Body of pancreas (tissue), 4 donors: ENCODE measurements around the gene RAD51D. TPM values are rescaled to one million over a fixed set of nuclear protein-coding genes. Genes with fewer than 3 reads are reported as not detected.

Experiments used
- ATAC-seq: fragments of 150-250 bp; one replicate; pipeline ENCODE4 v1.9.1; 2016
- DNase-seq, 4 donors: peaks; one replicate each; pipeline ENCODE4 v3.0.0-alpha.2; 2019
- H3K27ac ChIP-seq, 4 donors: fragments of 200-600 bp; sonication (generic); 1 replicate in 3 of 4; 2 replicates in 1 of 4; pipeline versions ENCODE4 v1.5.1 to v1.6.1; 2016 to 2019; ENCODE audit warnings: mild to moderate bottlenecking in 1 of 4, mixed read lengths in 1 of 4, moderate library complexity in 1 of 4
- H3K27me3 ChIP-seq, 2 donors: fragments of 200-600 bp; sonication (generic); one replicate each; pipeline ENCODE4 v1.6.0; 2016; ENCODE audit warnings: mild to moderate bottlenecking in 1 of 2
- H3K36me3 ChIP-seq, 2 donors: fragments of 200-600 bp; sonication (generic); replicated peaks in 1 of 2; 2 replicates each; pipeline ENCODE4 v1.5.1; 2016; ENCODE audit warnings: low read depth in 2 of 2; ENCODE audit not compliant: insufficient read depth in 1 of 2
- H3K4me1 ChIP-seq: fragments of 200-600 bp; sonication (generic); one replicate; pipeline ENCODE4 v1.6.0; 2016
- H3K4me3 ChIP-seq, 2 donors: fragments of 200-600 bp; sonication (generic); 1 replicate in 1 of 2; 2 replicates in 1 of 2; pipeline ENCODE4 v1.5.1; 2016 to 2019
- H3K9me3 ChIP-seq, 3 donors: fragments of 200-600 bp; sonication (generic); 1 replicate in 2 of 3; 2 replicates in 1 of 3; pipeline ENCODE4 v1.5.1; 2016
- POLR2A ChIP-seq, 3 donors: fragments of 450-650 bp; IDR thresholded peaks; one replicate each; pipeline ENCODE4 v1.6.1; 2016; ENCODE audit warnings: antibody characterized with exemption in 3 of 3, mild to moderate bottlenecking in 2 of 3
- WGBS, 2 donors: methylation state at CpG; one replicate each; pipeline ENCODE4 v1.1.5; 2017; 5-methylcytosine and 5-hydroxymethylcytosine counted together
- intact Hi-C: fragments of 100-400 bp; cut with DNase I; formaldehyde crosslinking; loops from one replicate; pipeline ENCODE4 v1.15.1; 2023
- total RNA-seq, 2 donors: library from RNA; depleted of rRNA; stranded (reverse); fragments of >200 nt; gene quantifications; one replicate each; pipeline ENCODE4 v1.1.0, GENCODE V29; 2016
- TF ChIP-seq, protein P1 (sequence below), 7 experiments: fragments of 450-650 bp in 4 of 7; fragments of 200-600 bp in 3 of 7; sonication (generic) in 3 of 7; IDR thresholded peaks; one replicate each; pipeline ENCODE4 v1.5.1; 2016 to 2019; ENCODE audit warnings: antibody characterized with exemption in 7 of 7

RAD51D gene
- total RNA-seq, 2 donors from 2014 or later: 3.4 to 16.2 TPM

DNA sequence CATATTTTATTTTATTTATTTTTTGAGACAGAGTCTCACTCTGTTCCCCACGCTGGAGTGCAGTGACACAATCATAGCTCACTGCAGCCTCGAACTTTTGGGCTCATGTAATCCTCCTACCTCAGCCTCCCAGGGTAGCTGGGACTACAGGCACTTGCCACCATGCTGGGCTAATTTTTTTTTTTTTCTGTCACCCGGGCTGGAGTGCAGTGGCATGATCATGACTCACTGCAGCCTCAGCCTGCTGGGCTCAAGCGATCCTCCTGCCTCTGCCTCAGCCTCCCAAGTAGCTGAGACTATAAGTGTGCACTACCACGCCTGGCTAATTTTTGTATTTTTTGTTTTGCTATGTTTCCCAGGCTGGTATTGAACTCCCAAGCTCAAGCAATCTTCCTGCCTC, 45.1 kb upstream of the RAD51D start:
- no peaks in the 10 kb centered on the region for H3K4me1 ChIP-seq
- no peaks in the 10 kb centered on the region for H3K27me3 ChIP-seq
- WGBS, 2 donors: 49 to 72% methylated on average over 5 of the region's 5 CpGs
- ATAC-seq: no peak
- TF ChIP-seq, protein P1, sequence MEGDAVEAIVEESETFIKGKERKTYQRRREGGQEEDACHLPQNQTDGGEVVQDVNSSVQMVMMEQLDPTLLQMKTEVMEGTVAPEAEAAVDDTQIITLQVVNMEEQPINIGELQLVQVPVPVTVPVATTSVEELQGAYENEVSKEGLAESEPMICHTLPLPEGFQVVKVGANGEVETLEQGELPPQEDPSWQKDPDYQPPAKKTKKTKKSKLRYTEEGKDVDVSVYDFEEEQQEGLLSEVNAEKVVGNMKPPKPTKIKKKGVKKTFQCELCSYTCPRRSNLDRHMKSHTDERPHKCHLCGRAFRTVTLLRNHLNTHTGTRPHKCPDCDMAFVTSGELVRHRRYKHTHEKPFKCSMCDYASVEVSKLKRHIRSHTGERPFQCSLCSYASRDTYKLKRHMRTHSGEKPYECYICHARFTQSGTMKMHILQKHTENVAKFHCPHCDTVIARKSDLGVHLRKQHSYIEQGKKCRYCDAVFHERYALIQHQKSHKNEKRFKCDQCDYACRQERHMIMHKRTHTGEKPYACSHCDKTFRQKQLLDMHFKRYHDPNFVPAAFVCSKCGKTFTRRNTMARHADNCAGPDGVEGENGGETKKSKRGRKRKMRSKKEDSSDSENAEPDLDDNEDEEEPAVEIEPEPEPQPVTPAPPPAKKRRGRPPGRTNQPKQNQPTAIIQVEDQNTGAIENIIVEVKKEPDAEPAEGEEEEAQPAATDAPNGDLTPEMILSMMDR (IDR thresholded peaks at IDR 0.05): no peak
- no peak for TF ChIP-seq POLR2A (IDR thresholded peaks at IDR 0.05)
- intact Hi-C loops: loop anchor here (10.0 kb wide), 2 partner anchors 150 to 370 kb away; partner anchors contain the start of gene SLFN12L
- no peak overlapping the region for H3K4me3 ChIP-seq
- no peaks in the 10 kb centered on the region for H3K9me3 ChIP-seq
- no peaks in the 10 kb centered on the region for H3K36me3 ChIP-seq
- no peak for DNase-seq
- no peak overlapping the region for H3K27ac ChIP-seq

DNA sequence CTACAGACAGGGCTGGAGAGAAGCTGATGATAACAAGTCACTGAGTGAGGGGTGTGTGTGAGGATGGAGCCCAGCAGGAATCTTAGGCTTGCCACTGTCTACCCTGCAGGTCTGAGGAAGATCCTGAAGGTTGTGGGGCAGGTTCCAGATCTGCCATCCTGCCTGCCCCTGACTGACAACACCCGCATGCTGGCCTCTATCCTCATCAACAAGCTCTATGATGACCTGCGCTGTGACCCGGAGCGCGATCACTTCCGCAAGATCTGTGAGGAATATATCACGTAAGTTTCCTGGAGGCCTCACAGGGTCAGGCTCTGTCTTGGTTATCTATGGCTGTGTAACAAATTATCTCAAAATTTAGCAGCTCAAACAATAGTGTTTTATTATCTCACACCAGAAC, 44.2 kb upstream of the RAD51D start:
- Histone ChIP-seq H3K36me3 (no peaks in the 10 kb centered on the region), H3K27me3 (no peaks in the 10 kb centered on the region), H3K4me1 (no peaks in the 10 kb centered on the region), H3K9me3 (no peaks in the 10 kb centered on the region), H3K27ac (no peak overlapping the region), H3K4me3 (no peak overlapping the region)
- intact Hi-C loops: loop anchor here (10.0 kb wide), 2 partner anchors 151 to 371 kb away; partner anchors contain the start of gene SLFN12L
- ATAC-seq: no peak
- no peak for DNase-seq
- 91% methylated on average over 7 of the region's 7 CpGs for WGBS, 2 donors
- no peak for TF ChIP-seq POLR2A (IDR thresholded peaks at IDR 0.05)
- TF ChIP-seq, protein P1 (IDR thresholded peaks at IDR 0.05): no peak

DNA sequence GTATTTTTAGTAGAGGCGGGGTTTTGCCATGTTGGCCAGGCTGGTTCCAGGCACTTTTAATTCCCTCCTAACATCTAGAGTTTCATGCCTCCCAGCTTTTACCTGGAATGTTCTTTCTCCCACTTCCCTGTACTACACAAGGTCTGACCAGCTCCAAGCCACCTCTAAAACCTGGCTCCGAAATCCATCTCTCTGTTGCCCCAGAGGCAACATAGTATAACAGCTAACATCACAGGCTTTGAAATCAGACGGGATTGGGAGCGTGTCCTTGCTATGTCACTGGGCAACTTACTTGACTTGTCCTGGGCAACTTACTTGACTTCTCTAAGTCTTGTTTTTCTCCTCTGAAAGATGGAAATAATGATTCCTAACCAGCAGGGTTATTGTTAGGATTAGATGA, 43.1 kb upstream of the RAD51D start:
- WGBS, 2 donors: 67 to 72% methylated on average over 4 of the region's 4 CpGs
- no peak for ATAC-seq
- Histone ChIP-seq H3K9me3 (no peaks in the 10 kb centered on the region), H3K4me1 (no peaks in the 10 kb centered on the region), H3K27ac (no peak overlapping the region), H3K4me3 (no peak overlapping the region), H3K36me3 (no peaks in the 10 kb centered on the region), H3K27me3 (no peaks in the 10 kb centered on the region)
- intact Hi-C loops: loop anchor here (10.0 kb wide), 2 partner anchors 152 to 372 kb away; partner anchors contain the start of gene SLFN12L
- no peak for DNase-seq
- TF ChIP-seq, protein P1 (IDR thresholded peaks at IDR 0.05): no peak
- no peak for TF ChIP-seq POLR2A (IDR thresholded peaks at IDR 0.05)

DNA sequence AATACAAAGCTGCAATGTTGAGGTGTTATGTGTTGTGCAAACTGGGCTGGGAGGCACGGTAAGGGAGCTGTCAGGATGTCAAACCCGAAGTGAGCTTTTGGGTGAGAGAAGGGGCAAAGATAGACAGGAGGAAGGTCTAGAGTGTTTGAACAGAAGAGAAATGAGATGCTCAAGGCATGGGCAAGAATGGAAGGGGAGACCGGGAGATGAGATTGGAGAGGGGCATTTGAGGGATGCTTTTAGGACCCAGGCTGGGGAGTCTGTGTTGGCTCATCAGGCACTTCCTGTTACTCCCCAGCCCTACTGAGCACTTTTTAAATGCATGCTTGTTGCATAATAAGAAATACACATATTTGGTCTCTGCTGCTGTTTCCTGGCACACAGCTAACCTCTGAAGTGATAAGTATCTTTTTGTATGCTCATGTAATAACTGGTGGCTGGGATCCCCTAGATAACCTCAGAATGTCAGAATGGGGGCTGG, 41.7 kb upstream of the RAD51D start:
- Histone ChIP-seq H3K9me3 (no peaks in the 10 kb centered on the region), H3K36me3 (no peaks in the 10 kb centered on the region), H3K4me3 (no peak overlapping the region), H3K4me1 (no peaks in the 10 kb centered on the region), H3K27me3 (no peaks in the 10 kb centered on the region), H3K27ac (no peak overlapping the region)
- ATAC-seq (no peak), DNase-seq (no peak)
- WGBS, 2 donors: 36 to 42% methylated on average over 3 of the region's 3 CpGs
- TF ChIP-seq, protein P1 (IDR thresholded peaks at IDR 0.05): no peak
- TF ChIP-seq POLR2A (IDR thresholded peaks at IDR 0.05): no peak
- intact Hi-C loops: loop anchor here (10.0 kb wide), 2 partner anchors 153 to 373 kb away; partner anchors contain the start of gene SLFN12L
